GM12878 (cell line): ENCODE data around the gene GUCY1A1. TPM values are rescaled to one million over a fixed set of nuclear protein-coding genes. Genes with fewer than 3 reads are reported as not detected.
A peak's percentile ranks its signal among the peaks of the same experiment; 100 is the strongest.

ENCODE experiments used
- ATF7 ChIP-seq: fragments of 450-650 bp; IDR thresholded peaks from 2 replicates; pipeline ENCODE4 v1.6.1; 2016; ENCODE audit warnings: low read depth, mild to moderate bottlenecking
- BHLHE40 ChIP-seq, 2 experiments: fragments of 450-650 bp in 1 of 2; IDR thresholded peaks; 2 replicates each; pipeline ENCODE4 v1.6.1; 2011 to 2017; ENCODE audit warnings: low read depth in 2 of 2, borderline replicate concordance in 1 of 2, improper control_type of control experiment in 1 of 2, low read length in 1 of 2, mild to moderate bottlenecking in 1 of 2
- BRCA1 ChIP-seq: IDR thresholded peaks from 2 replicates; pipeline ENCODE4 v1.6.1; 2011; ENCODE audit warnings: low read depth, low read length, improper control_type of control experiment
- ETV6 ChIP-seq, 2 experiments: fragments of 450-650 bp in 1 of 2; IDR thresholded peaks in 1 of 2; conservative IDR thresholded peaks in 1 of 2; 2 replicates each; pipeline ENCODE4 v1.6.1; 2014; ENCODE audit warnings: antibody characterized with exemption in 1 of 2, borderline replicate concordance in 1 of 2, low read depth in 1 of 2, mild to moderate bottlenecking in 1 of 2, moderate library complexity in 1 of 2
- FOS ChIP-seq: IDR thresholded peaks from 3 replicates; pipeline ENCODE4 v1.6.1; 2011; ENCODE audit warnings: borderline replicate concordance; ENCODE audit not compliant: insufficient read length; ENCODE audit errors: extremely low read depth
- HDAC6 ChIP-seq: fragments of 200-600 bp; sonication (generic); IDR thresholded peaks from one replicate; pipeline ENCODE4 v1.8.0; 2017; ENCODE audit warnings: antibody characterized with exemption; ENCODE audit not compliant: unreplicated experiment
- JUNB ChIP-seq: IDR thresholded peaks from 2 replicates; pipeline ENCODE4 v1.6.1; 2016; ENCODE audit warnings: antibody characterized with exemption, mild to moderate bottlenecking
- KDM1A ChIP-seq: fragments of 200-600 bp; sonication (generic); IDR thresholded peaks from 2 replicates; pipeline ENCODE4 v1.6.1; 2016; ENCODE audit warnings: borderline replicate concordance
- MYC ChIP-seq: IDR thresholded peaks from 2 replicates; pipeline ENCODE4 v1.6.1; 2011; ENCODE audit warnings: mild to moderate bottlenecking, low read length, moderate library complexity, inconsistent platforms; ENCODE audit not compliant: insufficient read depth, insufficient replicate concordance, insufficient read length, severe bottlenecking
- NFXL1 ChIP-seq: fragments of 450-650 bp; IDR thresholded peaks from 2 replicates; pipeline ENCODE4 v1.6.1; 2017; ENCODE audit warnings: antibody characterized with exemption, mild to moderate bottlenecking, borderline replicate concordance
- NFYB ChIP-seq: IDR thresholded peaks from 2 replicates; pipeline ENCODE4 v1.6.1; 2011; ENCODE audit warnings: low read depth, mild to moderate bottlenecking, low read length, improper control_type of control experiment, moderate library complexity; ENCODE audit not compliant: insufficient read depth
- PML ChIP-seq: IDR thresholded peaks from 2 replicates; pipeline ENCODE4 v1.6.1; 2012; ENCODE audit warnings: low read length, inconsistent platforms
- POLR2A ChIP-seq: IDR thresholded peaks from 2 replicates; pipeline ENCODE4 v1.6.1; 2011; ENCODE audit warnings: low read depth, mild to moderate bottlenecking, low read length
- POLR2AphosphoS5 ChIP-seq: IDR thresholded peaks from 2 replicates; pipeline ENCODE4 v1.6.1; 2011; ENCODE audit warnings: mild to moderate bottlenecking, low read length, inconsistent platforms
- POU2F2 ChIP-seq: IDR thresholded peaks from 3 replicates; pipeline ENCODE4 v1.6.1; 2011; ENCODE audit warnings: low read depth, mild to moderate bottlenecking, low read length, borderline replicate concordance
- SIX5 ChIP-seq: IDR thresholded peaks from 2 replicates; pipeline ENCODE4 v1.6.1; 2011; ENCODE audit warnings: mild to moderate bottlenecking, low read depth, low read length, moderate library complexity; ENCODE audit not compliant: severe bottlenecking
- SREBF1 ChIP-seq: IDR thresholded peaks from 2 replicates; pipeline ENCODE4 v1.6.1; 2012; ENCODE audit warnings: mild to moderate bottlenecking, low read length
- STAT3 ChIP-seq: IDR thresholded peaks from 2 replicates; pipeline ENCODE4 v1.6.1; 2011; ENCODE audit warnings: low read depth, low read length, improper control_type of control experiment
- ZNF207 ChIP-seq: fragments of 450-650 bp; IDR thresholded peaks from 2 replicates; pipeline ENCODE4 v1.6.1; 2014; ENCODE audit warnings: antibody characterized with exemption, mild to moderate bottlenecking, borderline replicate concordance
- ZNF592 ChIP-seq: fragments of 450-650 bp; IDR thresholded peaks from 2 replicates; pipeline ENCODE4 v1.6.1; 2017; ENCODE audit warnings: mild to moderate bottlenecking, moderate library complexity
- ZZZ3 ChIP-seq: IDR thresholded peaks from 2 replicates; pipeline ENCODE4 v1.6.1; 2011; ENCODE audit warnings: low read depth; ENCODE audit not compliant: control insufficient read depth, insufficient read length
- polyA plus RNA-seq, 11 experiments: library from polyadenylated mRNA; depleted of rRNA in 4 of 11; unstranded in 6 of 11; stranded (reverse) in 5 of 11; fragments of >200 nt; fragmentation: Nextera tagmentation in 4 of 11; fragmentation: Illumina TruSeq in 1 of 11; extraction: Ambion mirVana in 4 of 11; extraction: Trizol in 1 of 11; gene quantifications; 1 replicate in 1 of 11; 2 replicates in 10 of 11; pipeline versions ENCODE4 v1.2.1 to v1.2.3, GENCODE V29; 2011 to 2016; ENCODE audit warnings: inconsistent platforms in 2 of 11, missing spikeins in 2 of 11, low read depth in 1 of 11
- total RNA-seq, 4 experiments: library from RNA; depleted of rRNA in 3 of 4; stranded (reverse); fragments of >200 nt in 3 of 4; fragmentation: Illumina TruSeq in 1 of 4; extraction: Trizol in 1 of 4; gene quantifications; 2 replicates each; pipeline versions ENCODE4 v1.2.1 to v1.2.3, GENCODE V29; 2013 to 2021
- TF ChIP-seq, protein P1 (sequence below): fragments of 450-650 bp; IDR thresholded peaks from 2 replicates; pipeline ENCODE4 v1.6.1; 2017; ENCODE audit warnings: mild to moderate bottlenecking
- TF ChIP-seq, protein P2 (sequence below): IDR thresholded peaks from 2 replicates; pipeline ENCODE4 v1.6.1; 2012; ENCODE audit warnings: low read depth, low read length, improper control_type of control experiment

The GUCY1A1 gene
- total and polyA plus RNA-seq, 10 of the 15 experiments (the other 5 are each of a cell fraction or from before 2014, with no cell fraction given): 0.44 to 22.6 (median 0.55) TPM

GRCh38 chr4:155667568-155668511, 1.2 kb downstream of the GUCY1A1 start (continued):
- TF ChIP-seq, protein P1, sequence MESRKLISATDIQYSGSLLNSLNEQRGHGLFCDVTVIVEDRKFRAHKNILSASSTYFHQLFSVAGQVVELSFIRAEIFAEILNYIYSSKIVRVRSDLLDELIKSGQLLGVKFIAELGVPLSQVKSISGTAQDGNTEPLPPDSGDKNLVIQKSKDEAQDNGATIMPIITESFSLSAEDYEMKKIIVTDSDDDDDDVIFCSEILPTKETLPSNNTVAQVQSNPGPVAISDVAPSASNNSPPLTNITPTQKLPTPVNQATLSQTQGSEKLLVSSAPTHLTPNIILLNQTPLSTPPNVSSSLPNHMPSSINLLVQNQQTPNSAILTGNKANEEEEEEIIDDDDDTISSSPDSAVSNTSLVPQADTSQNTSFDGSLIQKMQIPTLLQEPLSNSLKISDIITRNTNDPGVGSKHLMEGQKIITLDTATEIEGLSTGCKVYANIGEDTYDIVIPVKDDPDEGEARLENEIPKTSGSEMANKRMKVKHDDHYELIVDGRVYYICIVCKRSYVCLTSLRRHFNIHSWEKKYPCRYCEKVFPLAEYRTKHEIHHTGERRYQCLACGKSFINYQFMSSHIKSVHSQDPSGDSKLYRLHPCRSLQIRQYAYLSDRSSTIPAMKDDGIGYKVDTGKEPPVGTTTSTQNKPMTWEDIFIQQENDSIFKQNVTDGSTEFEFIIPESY: no peak
- TF ChIP-seq POLR2AphosphoS5 (no peak), BRCA1 (no peak), ZNF207 (no peak), NFXL1 (0 out of 2 replicates have a peak, but pooled peaks have one; percentile 71), ZNF592 (peak; percentile 8; the same call in 1 of the 2 replicates), NFYB (no peak), ETV6 (conservative IDR thresholded peaks at IDR 0.05 in 1 of 2, IDR thresholded peaks at IDR 0.05 in 1 of 2; ENCODE audit: borderline replicate concordance in 1 of 2, low read depth in 1 of 2) (no peak), BHLHE40 (IDR thresholded peaks at IDR 0.05; ENCODE audit: borderline replicate concordance in 1 of 2, low read depth in 2 of 2, low read length in 1 of 2) (peak; percentile 75 to 86; a peak in 3 of 4 replicates), JUNB (no peak), MYC (no peak), ZZZ3 (no peak), STAT3 (no peak), HDAC6 (no peak), SREBF1 (no peak), FOS (no peak), PML (no peak), POU2F2 (no peak), ATF7 (0 out of 2 replicates have a peak, but pooled peaks have one; percentile 15), POLR2A (peak; percentile 41; the same call in 1 of the 2 replicates), SIX5 (no peak), KDM1A (no peak)
- TF ChIP-seq, protein P2, sequence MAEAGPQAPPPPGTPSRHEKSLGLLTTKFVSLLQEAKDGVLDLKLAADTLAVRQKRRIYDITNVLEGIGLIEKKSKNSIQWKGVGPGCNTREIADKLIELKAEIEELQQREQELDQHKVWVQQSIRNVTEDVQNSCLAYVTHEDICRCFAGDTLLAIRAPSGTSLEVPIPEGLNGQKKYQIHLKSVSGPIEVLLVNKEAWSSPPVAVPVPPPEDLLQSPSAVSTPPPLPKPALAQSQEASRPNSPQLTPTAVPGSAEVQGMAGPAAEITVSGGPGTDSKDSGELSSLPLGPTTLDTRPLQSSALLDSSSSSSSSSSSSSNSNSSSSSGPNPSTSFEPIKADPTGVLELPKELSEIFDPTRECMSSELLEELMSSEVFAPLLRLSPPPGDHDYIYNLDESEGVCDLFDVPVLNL: no peak
